Measurements from ENCODE around the gene BIRC3. TPM values are rescaled to one million over a fixed set of nuclear protein-coding genes. Genes with fewer than 3 reads are reported as not detected.

Gene BIRC3
- total RNA-seq, 3 donors from 2014 or later: 77.2 to 105 (median 92.4) TPM

DNA sequence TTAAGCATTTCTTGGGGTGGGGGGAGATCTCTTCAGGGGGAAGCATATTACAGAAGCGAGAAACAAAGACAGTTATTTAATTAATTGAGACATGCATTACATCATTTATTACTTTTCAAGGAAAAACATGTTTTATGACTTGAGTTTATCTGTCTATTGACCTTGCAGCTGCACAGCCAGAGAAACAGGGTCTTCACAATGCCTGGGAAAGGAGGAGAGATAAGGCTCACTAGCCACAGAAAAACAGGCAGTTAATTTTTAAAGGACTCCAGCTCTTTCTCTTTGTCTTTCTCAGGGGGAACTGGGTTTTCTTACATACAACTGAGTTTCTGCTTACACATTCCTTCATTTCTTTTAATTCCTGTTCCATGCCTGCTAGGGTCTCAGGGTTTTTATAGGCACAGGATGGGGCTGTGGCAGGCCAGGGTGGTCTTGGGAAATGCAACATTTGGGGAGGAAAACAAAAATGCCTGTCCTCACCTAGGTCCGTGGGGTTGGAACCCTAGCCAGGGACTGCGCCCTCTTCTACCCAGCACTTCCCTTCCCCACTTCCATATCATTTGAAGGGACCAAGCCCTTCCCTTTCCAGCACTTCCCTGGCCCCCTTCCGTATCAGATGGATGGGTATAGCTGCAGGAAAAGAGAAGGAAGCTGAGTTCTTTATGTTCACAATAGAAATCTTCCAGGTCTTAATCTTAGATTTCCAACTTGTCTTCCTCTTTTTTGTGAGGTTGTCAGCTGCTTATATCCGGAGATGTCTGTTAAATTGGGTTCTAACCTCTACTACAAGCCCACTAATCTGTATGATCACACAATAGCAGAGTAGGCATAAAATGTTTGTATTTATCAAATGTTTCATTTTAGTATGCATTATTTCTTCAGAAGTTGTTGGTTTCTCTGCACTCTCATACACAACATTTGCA, 68.1 kb downstream of the BIRC3 start:
- H3K27me3 Mint-ChIP-seq (ENCODE audit: low read depth): no peaks in the 10 kb centered on the region
- ATAC-seq (no peak), DNase-seq (no peak)
- H3K4me1 Mint-ChIP-seq (ENCODE audit: low read depth): peaks cover 30% of the 10 kb centered on the region
- H3K9me3 Mint-ChIP-seq: no peaks in the 10 kb centered on the region
- H3K36me3 Mint-ChIP-seq (ENCODE audit: insufficient read depth): peaks cover 42% of the 10 kb centered on the region
- no peak overlapping the region for H3K4me3 Mint-ChIP-seq

DNA sequence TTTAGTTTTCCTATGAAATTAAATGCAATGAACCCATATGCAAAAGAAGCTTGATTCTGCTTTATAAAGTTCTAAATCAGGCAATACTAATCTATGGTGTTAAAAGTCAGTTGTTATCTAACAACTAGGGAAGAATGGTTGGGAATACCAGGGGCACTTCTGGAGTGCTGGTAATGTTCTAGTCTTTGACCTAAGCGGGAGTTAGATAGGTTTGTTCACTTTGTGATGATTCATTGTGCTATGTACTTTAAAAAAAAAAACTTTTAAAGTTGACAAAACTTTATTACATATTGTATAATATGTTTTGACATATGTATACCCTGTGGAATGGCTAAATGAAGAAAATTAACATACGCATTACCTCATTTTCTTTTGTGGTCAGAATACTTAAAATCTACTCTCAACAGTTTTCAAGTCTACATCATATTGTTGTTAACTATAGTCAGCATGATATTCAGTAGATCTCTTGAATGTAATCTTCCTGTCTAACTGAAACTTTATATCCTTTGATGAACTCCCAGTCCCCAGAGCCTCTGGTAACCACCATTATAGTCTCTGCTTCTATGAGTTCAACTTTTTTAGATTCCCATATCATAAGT, 69.0 kb downstream of the BIRC3 start:
- H3K36me3 Mint-ChIP-seq (ENCODE audit: insufficient read depth): peaks cover 39% of the 10 kb centered on the region

DNA sequence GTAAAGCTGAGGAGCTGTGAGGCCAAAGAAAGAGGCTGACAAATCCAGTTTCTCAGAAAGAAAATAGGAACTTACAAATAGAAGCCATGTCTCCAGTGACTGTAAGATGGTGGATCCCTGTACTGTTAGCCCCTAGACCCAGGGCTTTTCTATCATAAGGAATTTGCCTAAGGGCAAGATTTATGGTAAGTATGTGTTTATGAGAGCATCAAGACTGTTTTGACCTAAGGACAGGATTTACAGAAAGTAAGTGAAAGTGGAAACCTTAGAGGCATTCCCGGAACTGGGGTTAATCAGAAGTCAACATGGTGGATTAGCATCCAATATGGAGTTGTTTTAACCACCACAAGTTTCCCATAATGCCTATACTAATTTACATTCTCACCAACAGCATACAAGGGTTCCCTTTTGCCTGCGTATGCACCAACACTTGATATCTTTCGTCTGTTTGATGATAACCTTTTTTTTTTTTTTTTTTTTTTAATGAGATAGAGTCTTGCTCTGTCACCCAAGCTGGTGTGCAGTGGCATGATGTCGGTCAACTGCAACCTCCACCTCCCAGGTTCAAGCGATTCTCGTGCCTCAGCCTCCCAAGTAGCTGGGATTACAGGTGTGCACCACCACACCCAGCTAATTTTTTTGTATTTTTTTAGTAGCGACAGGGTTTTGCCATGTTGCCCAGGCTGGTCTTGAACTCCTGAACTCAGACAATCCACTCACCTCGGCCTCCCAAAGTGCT, 69.9 kb downstream of the BIRC3 start:
- Mint-ChIP-seq H3K4me1 (ENCODE audit: low read depth) (peaks cover 34% of the 10 kb centered on the region), H3K27me3 (ENCODE audit: low read depth) (no peaks in the 10 kb centered on the region), H3K4me3 (no peak overlapping the region)

More for the DNA sequence above, 69.0 kb downstream of the BIRC3 start:
- peaks cover 34% of the 10 kb centered on the region for H3K4me1 Mint-ChIP-seq (ENCODE audit: low read depth)
- no peak for DNase-seq
- no peak overlapping the region for H3K4me3 Mint-ChIP-seq
- no peaks in the 10 kb centered on the region for H3K27me3 Mint-ChIP-seq (ENCODE audit: low read depth)
- no peaks in the 10 kb centered on the region for H3K9me3 Mint-ChIP-seq
- peak; percentile 42 to 44 for ATAC-seq

More for the DNA sequence above, 69.9 kb downstream of the BIRC3 start:
- Mint-ChIP-seq H3K36me3 (ENCODE audit: insufficient read depth) (peaks cover 38% of the 10 kb centered on the region), H3K9me3 (no peaks in the 10 kb centered on the region)
- no peak for ATAC-seq
- no peak for DNase-seq

Other genes starting within 250 kb of the BIRC3 start
- gene YAP1, start 207.0 kb upstream of the BIRC3 start, total RNA-seq: under 1 TPM; 0.15 to 0.45 (median 0.35) TPM
- gene BIRC2, start 29.7 kb downstream of the BIRC3 start, total RNA-seq: 10 to 100 TPM; 25.0 to 31.9 (median 31.7) TPM
- gene TMEM123, start 135.3 kb downstream of the BIRC3 start, total RNA-seq: 100 to 1,000 TPM; 177 to 189 (median 187) TPM
- under 1 TPM; 0.19 to 0.53 (median 0.47) TPM for gene MMP7, start 213.3 kb downstream of the BIRC3 start, total RNA-seq